ENCODE measurements around the gene E2F3.

The E2F3 gene

DNA sequence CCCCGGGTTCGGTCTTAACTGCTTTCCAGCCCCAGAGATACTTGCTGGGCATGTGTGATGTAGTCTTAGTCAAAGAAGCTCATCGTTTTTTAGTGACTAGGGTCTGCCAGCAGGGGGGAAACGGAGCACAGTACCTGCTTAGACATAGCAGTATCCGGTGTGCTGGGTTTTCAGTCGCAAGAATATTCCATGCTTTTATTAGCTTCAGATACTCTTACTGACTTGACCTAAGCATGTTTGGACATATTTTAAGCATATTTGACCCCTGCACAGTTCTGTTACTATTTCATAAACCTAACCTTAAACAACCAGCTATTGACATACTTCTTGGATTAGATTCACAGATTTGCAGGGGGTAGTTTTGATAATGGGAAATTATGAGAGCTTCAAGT is 3.0 kb downstream of the E2F3 start (continued):
- TF ChIP-seq CSRNP3 (CRISPR knock-in tag; IDR thresholded peaks at IDR 0.05) = no peak
- TF ChIP-seq, protein P1, sequence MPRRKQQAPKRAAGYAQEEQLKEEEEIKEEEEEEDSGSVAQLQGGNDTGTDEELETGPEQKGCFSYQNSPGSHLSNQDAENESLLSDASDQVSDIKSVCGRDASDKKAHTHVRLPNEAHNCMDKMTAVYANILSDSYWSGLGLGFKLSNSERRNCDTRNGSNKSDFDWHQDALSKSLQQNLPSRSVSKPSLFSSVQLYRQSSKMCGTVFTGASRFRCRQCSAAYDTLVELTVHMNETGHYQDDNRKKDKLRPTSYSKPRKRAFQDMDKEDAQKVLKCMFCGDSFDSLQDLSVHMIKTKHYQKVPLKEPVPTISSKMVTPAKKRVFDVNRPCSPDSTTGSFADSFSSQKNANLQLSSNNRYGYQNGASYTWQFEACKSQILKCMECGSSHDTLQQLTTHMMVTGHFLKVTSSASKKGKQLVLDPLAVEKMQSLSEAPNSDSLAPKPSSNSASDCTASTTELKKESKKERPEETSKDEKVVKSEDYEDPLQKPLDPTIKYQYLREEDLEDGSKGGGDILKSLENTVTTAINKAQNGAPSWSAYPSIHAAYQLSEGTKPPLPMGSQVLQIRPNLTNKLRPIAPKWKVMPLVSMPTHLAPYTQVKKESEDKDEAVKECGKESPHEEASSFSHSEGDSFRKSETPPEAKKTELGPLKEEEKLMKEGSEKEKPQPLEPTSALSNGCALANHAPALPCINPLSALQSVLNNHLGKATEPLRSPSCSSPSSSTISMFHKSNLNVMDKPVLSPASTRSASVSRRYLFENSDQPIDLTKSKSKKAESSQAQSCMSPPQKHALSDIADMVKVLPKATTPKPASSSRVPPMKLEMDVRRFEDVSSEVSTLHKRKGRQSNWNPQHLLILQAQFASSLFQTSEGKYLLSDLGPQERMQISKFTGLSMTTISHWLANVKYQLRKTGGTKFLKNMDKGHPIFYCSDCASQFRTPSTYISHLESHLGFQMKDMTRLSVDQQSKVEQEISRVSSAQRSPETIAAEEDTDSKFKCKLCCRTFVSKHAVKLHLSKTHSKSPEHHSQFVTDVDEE (CRISPR knock-in tag; IDR thresholded peaks at IDR 0.05) = no peak
- TF ChIP-seq ZNF565 (CRISPR knock-in tag; conservative IDR thresholded peaks at IDR 0.05; ENCODE audit: low read depth) = no peak

GRCh38 chr6:20408851-20409250 is 7.2 kb downstream of the E2F3 start:
- no peak for TF ChIP-seq PPARA (CRISPR knock-in tag; IDR thresholded peaks at IDR 0.05; ENCODE audit: borderline replicate concordance)
- no peak for TF ChIP-seq ZNF8 (CRISPR knock-in tag; IDR thresholded peaks at IDR 0.05)
- TF ChIP-seq ZNF70 (CRISPR knock-in tag; IDR thresholded peaks at IDR 0.05) = no peak
- no peak for TF ChIP-seq TOX (CRISPR knock-in tag; IDR thresholded peaks at IDR 0.05; ENCODE audit: borderline replicate concordance)
- TF ChIP-seq, protein P2, sequence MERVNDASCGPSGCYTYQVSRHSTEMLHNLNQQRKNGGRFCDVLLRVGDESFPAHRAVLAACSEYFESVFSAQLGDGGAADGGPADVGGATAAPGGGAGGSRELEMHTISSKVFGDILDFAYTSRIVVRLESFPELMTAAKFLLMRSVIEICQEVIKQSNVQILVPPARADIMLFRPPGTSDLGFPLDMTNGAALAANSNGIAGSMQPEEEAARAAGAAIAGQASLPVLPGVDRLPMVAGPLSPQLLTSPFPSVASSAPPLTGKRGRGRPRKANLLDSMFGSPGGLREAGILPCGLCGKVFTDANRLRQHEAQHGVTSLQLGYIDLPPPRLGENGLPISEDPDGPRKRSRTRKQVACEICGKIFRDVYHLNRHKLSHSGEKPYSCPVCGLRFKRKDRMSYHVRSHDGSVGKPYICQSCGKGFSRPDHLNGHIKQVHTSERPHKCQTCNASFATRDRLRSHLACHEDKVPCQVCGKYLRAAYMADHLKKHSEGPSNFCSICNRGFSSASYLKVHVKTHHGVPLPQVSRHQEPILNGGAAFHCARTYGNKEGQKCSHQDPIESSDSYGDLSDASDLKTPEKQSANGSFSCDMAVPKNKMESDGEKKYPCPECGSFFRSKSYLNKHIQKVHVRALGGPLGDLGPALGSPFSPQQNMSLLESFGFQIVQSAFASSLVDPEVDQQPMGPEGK (CRISPR knock-in tag; IDR thresholded peaks at IDR 0.05; ENCODE audit: borderline replicate concordance) = no peak
- no peak for TF ChIP-seq BACH2 (CRISPR knock-in tag; IDR thresholded peaks at IDR 0.05; ENCODE audit: borderline replicate concordance)
- TF ChIP-seq, protein P1 (CRISPR knock-in tag; IDR thresholded peaks at IDR 0.05) = no peak
- TF ChIP-seq OSR1 (CRISPR knock-in tag; IDR thresholded peaks at IDR 0.05) = no peak
- TF ChIP-seq TCF4 (CRISPR knock-in tag; IDR thresholded peaks at IDR 0.05; ENCODE audit: borderline replicate concordance) = no peak
- TF ChIP-seq ARNTL (CRISPR knock-in tag; IDR thresholded peaks at IDR 0.05; ENCODE audit: borderline replicate concordance, low read depth) = no peak
- no peak for TF ChIP-seq ZC3H10 (CRISPR knock-in tag; IDR thresholded peaks at IDR 0.05)
- TF ChIP-seq ZNF565 (CRISPR knock-in tag; conservative IDR thresholded peaks at IDR 0.05; ENCODE audit: low read depth) = no peak
- no peak for TF ChIP-seq GLIS3 (CRISPR knock-in tag; IDR thresholded peaks at IDR 0.05)
- TF ChIP-seq ZFP3 (CRISPR knock-in tag; IDR thresholded peaks at IDR 0.05) = no peak
- TF ChIP-seq RARB (CRISPR knock-in tag; IDR thresholded peaks at IDR 0.05) = no peak
- TF ChIP-seq ESRRG (CRISPR knock-in tag; IDR thresholded peaks at IDR 0.05) = no peak
- no peak for TF ChIP-seq ZFP30 (CRISPR knock-in tag; IDR thresholded peaks at IDR 0.05)
- TF ChIP-seq CSRNP3 (CRISPR knock-in tag; IDR thresholded peaks at IDR 0.05) = no peak
- ATAC-seq = no peak

DNA sequence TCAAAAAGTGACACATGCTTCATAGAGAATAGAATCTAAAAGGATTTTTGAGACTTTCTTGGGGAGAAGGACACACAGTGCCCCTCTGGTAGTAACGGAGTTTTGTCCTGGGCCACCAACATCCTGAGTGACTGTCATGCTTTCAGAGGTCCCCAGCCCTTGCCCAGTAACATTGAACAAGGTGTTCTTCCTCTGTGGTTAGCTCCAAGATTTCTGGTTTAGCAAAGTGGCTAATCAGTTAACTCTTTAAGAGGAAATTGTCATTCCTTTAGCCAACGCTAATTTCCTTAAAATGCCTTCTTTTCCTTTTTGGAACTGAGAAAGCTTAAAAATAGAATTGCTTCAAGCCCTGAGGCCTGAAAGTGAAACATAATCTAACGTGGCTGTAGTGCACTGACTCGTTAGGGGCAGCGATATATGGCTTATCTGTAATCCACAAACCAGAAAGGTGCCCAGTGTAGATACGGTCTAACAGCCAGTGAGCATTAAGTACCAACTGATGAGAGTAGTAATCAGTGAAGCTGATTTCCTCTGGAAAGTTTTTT is 7.8 kb downstream of the E2F3 start:
- no peak for ATAC-seq
- no peak for TF ChIP-seq BACH2 (CRISPR knock-in tag; IDR thresholded peaks at IDR 0.05; ENCODE audit: borderline replicate concordance)
- TF ChIP-seq, protein P2 (CRISPR knock-in tag; IDR thresholded peaks at IDR 0.05; ENCODE audit: borderline replicate concordance) = no peak
